Left colon (tissue), 2 donors: ENCODE results near the gene EPS8L2. TPM values are rescaled to one million over a fixed set of nuclear protein-coding genes. Genes with fewer than 3 reads are reported as not detected.

Source experiments
- total RNA-seq, 2 donors: library from RNA; stranded (reverse); fragmentation: NEBNext Ultra II Directional; extraction: Animal tissue kit (Norgen Biotek cat#: 25700); gene quantifications; one replicate each; pipeline ENCODE4 v1.2.1, GENCODE V29; 2021
- donor health status: DM: no; HTN: no; CAD: no.
- donor health status: DM: yes; HTN: yes; CAD: no.

EPS8L2 gene
- total RNA-seq, 2 donors from 2014 or later: 248 to 294 TPM

Other genes starting within 250 kb of the EPS8L2 start
- 100 to 1,000 TPM; 104 to 124 TPM for gene RNH1, start 199.0 kb upstream of the EPS8L2 start, total RNA-seq
- 10 to 100 TPM; 42.3 to 58.1 TPM for gene HRAS, start 170.7 kb upstream of the EPS8L2 start, total RNA-seq
- 1 to 10 TPM; 3.7 to 4.7 TPM for gene LRRC56, start 168.7 kb upstream of the EPS8L2 start, total RNA-seq
- 10 to 100 TPM; 13.6 to 15.3 TPM for gene LMNTD2, start 145.5 kb upstream of the EPS8L2 start, total RNA-seq
- gene RASSF7, start 145.3 kb upstream of the EPS8L2 start, total RNA-seq: 100 to 1,000 TPM in 1 of 2 donors, 10 to 100 TPM in 1; 90.9 to 117 TPM
- gene PHRF1, start 129.8 kb upstream of the EPS8L2 start, total RNA-seq: 10 to 100 TPM; 31.0 to 33.0 TPM
- 10 to 100 TPM; 29.9 to 36.4 TPM for gene IRF7, start 90.3 kb upstream of the EPS8L2 start, total RNA-seq
- gene CDHR5, start 81.3 kb upstream of the EPS8L2 start, total RNA-seq: 100 to 1,000 TPM; 359 to 611 TPM
- gene SCT, start 79.0 kb upstream of the EPS8L2 start, total RNA-seq: 1 to 10 TPM in 1 of 2 donors, not detected in 1; 2.7 TPM
- gene DRD4, start 69.0 kb upstream of the EPS8L2 start, total RNA-seq: 1 to 10 TPM; 1.3 to 1.9 TPM
- 10 to 100 TPM; 24.1 to 27.1 TPM for gene DEAF1, start 11.0 kb upstream of the EPS8L2 start, total RNA-seq
- 10 to 100 TPM; 26.9 to 31.3 TPM for gene TMEM80, start 10.4 kb upstream of the EPS8L2 start, total RNA-seq
- gene TALDO1, start 41.2 kb downstream of the EPS8L2 start, total RNA-seq: 100 to 1,000 TPM; 159 to 186 TPM
- gene GATD1, start 71.3 kb downstream of the EPS8L2 start, total RNA-seq: 10 to 100 TPM; 49.2 to 60.2 TPM
- gene CEND1, start 83.9 kb downstream of the EPS8L2 start, total RNA-seq: under 1 TPM in 1 of 2 donors, not detected in 1; 0.36 TPM
- 10 to 100 TPM; 16.0 to 16.8 TPM for gene SLC25A22, start 92.0 kb downstream of the EPS8L2 start, total RNA-seq
- 10 to 100 TPM; 20.0 to 25.8 TPM for gene PIDD1, start 99.0 kb downstream of the EPS8L2 start, total RNA-seq
- gene RPLP2, start 103.7 kb downstream of the EPS8L2 start, total RNA-seq: 1,000 to 10,000 TPM; 1,811 to 1,846 TPM
- gene PNPLA2, start 112.7 kb downstream of the EPS8L2 start, total RNA-seq: 100 to 1,000 TPM; 161 to 222 TPM
- 100 to 1,000 TPM; 117 to 122 TPM for gene CRACR2B, start 121.7 kb downstream of the EPS8L2 start, total RNA-seq
- gene CD151, start 126.7 kb downstream of the EPS8L2 start, total RNA-seq: 100 to 1,000 TPM; 443 to 462 TPM
- gene POLR2L, start 136.3 kb downstream of the EPS8L2 start, total RNA-seq: 10 to 100 TPM; 79.4 to 83.1 TPM
- 10 to 100 TPM; 11.7 to 20.2 TPM for gene TSPAN4, start 136.6 kb downstream of the EPS8L2 start, total RNA-seq
- gene CHID1, start 204.6 kb downstream of the EPS8L2 start, total RNA-seq: 10 to 100 TPM; 52.0 to 54.2 TPM
- gene AP2A2, start 219.6 kb downstream of the EPS8L2 start, total RNA-seq: 10 to 100 TPM; 61.6 to 68.8 TPM